ENCODE results near the gene SMYD3. TPM values are rescaled to one million over a fixed set of nuclear protein-coding genes. Genes with fewer than 3 reads are reported as not detected.

The SMYD3 gene
- total RNA-seq, 1 donor from 2014 or later, result 35.4 TPM

DNA sequence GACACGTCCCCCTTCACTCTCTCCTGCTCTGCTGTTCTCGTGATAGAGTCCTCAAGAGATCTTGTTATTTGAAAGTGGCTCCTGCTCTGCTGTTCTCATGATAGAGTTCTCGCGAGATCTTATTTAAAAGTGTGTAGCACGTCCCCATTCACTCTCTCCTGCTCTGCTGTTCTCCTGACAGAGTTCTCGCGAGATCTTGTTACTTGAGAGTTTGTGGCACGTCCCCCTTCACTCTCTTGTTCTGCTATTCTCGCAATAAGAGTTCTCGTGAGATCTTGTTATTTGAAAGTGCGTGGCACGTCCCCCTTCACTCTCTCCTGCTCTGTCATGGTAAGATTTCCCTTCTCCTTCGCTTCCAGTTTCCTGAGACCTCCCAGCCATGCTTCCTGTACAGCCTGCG lies 47.9 kb downstream of the SMYD3 start:
- TF ChIP-seq, protein P1, sequence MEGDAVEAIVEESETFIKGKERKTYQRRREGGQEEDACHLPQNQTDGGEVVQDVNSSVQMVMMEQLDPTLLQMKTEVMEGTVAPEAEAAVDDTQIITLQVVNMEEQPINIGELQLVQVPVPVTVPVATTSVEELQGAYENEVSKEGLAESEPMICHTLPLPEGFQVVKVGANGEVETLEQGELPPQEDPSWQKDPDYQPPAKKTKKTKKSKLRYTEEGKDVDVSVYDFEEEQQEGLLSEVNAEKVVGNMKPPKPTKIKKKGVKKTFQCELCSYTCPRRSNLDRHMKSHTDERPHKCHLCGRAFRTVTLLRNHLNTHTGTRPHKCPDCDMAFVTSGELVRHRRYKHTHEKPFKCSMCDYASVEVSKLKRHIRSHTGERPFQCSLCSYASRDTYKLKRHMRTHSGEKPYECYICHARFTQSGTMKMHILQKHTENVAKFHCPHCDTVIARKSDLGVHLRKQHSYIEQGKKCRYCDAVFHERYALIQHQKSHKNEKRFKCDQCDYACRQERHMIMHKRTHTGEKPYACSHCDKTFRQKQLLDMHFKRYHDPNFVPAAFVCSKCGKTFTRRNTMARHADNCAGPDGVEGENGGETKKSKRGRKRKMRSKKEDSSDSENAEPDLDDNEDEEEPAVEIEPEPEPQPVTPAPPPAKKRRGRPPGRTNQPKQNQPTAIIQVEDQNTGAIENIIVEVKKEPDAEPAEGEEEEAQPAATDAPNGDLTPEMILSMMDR (IDR thresholded peaks at IDR 0.05; ENCODE audit: partially characterized antibody, unreplicated experiment), result no peak
- H3K27me3 Mint-ChIP-seq (ENCODE audit: unreplicated experiment), result peaks cover 7% of the 10 kb centered on the region
- peaks cover 9% of the 10 kb centered on the region for H3K9me3 Mint-ChIP-seq (ENCODE audit: unreplicated experiment)
- H3K36me3 Mint-ChIP-seq (ENCODE audit: unreplicated experiment), result no peaks in the 10 kb centered on the region
- no peak for DNase-seq
- H3K4me3 Mint-ChIP-seq (ENCODE audit: unreplicated experiment), result peak overlapping the region; percentile 17
- peak overlapping the region; percentile 57 for H3K27ac Mint-ChIP-seq (ENCODE audit: unreplicated experiment)
- peaks cover 40% of the 10 kb centered on the region for H3K4me1 Mint-ChIP-seq (ENCODE audit: low read depth, unreplicated experiment)

DNA sequence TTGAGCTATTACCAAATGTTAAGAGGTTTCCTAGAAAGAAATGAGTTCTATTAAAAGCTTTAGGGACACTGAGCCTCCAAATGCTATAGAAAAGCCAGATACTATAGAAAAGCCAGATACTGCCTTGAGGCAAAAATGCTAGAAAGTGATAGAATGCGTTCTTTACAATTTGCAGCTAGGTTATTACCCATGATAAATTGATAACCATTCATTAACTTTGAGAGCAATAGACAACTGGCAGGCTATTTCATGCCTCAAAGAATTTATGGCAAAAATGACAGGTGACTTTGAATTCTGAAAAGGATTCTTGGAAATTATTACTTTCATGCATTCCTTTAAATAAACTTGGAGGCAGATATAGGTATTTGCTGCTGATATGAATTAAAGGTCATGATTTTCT lies 51.6 kb downstream of the SMYD3 start:
- no peak for DNase-seq
- Mint-ChIP-seq H3K9me3 (ENCODE audit: unreplicated experiment) (peaks cover 9% of the 10 kb centered on the region), H3K27ac (ENCODE audit: unreplicated experiment) (no peak overlapping the region), H3K36me3 (ENCODE audit: unreplicated experiment) (no peaks in the 10 kb centered on the region), H3K4me3 (ENCODE audit: unreplicated experiment) (no peak overlapping the region), H3K27me3 (ENCODE audit: unreplicated experiment) (peaks cover 5% of the 10 kb centered on the region), H3K4me1 (ENCODE audit: low read depth, unreplicated experiment) (peaks cover 40% of the 10 kb centered on the region)
- TF ChIP-seq, protein P1 (IDR thresholded peaks at IDR 0.05; ENCODE audit: partially characterized antibody, unreplicated experiment), result no peak

DNA sequence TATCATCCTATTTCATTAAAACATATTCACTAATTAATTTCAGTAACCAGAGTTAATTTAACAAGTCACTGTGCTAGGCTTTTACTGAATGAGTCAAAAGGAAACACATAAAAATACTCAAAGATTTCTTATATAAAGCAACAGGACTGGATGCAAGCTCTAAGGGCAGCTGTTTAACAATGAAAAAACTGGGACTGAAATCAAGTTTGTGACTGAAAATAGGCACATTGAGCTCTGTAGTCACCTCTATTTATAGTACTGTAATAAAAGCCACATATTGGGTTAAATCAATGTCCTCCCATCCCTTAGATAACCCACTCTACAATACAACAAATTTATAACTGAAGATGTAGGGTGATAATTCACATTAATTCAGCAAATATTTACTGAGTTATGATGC lies 52.4 kb downstream of the SMYD3 start:
- H3K4me3 Mint-ChIP-seq (ENCODE audit: unreplicated experiment), result no peak overlapping the region
- DNase-seq, result no peak
- no peaks in the 10 kb centered on the region for H3K36me3 Mint-ChIP-seq (ENCODE audit: unreplicated experiment)
- TF ChIP-seq, protein P1 (IDR thresholded peaks at IDR 0.05; ENCODE audit: partially characterized antibody, unreplicated experiment), result no peak
- H3K27ac Mint-ChIP-seq (ENCODE audit: unreplicated experiment), result no peak overlapping the region
- H3K9me3 Mint-ChIP-seq (ENCODE audit: unreplicated experiment), result peaks cover 9% of the 10 kb centered on the region
- peaks cover 37% of the 10 kb centered on the region for H3K4me1 Mint-ChIP-seq (ENCODE audit: low read depth, unreplicated experiment)
- H3K27me3 Mint-ChIP-seq (ENCODE audit: unreplicated experiment), result peaks cover 5% of the 10 kb centered on the region

DNA sequence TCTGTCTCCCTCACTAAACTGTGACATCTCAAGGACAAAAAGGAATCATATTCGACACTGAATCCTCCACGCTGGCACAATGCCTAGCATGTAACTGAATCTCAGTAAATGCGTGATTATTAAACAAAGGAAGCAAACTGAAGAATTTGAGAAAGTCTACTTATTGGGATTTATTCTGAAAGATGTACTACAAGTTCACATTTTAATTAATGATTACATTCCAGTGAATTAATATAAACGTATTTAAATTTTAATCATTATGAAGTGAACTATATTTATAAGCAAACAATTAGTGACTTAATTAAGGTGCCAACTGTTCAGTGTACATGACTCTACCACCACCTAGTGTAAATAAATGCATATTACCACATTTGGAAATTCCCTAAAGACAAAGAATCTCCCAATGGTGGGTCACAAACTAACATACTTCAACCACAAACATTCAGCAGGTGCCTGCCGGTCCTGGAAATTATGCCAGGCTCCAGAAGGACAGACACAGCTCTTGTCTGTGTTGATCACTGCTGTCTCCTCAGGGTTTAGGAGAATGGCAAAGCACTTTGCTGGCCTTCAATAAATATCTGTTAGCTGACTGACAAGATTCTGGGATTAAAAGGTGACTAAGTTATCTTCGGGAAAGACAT lies 56.3 kb downstream of the SMYD3 start:
- Mint-ChIP-seq H3K36me3 (ENCODE audit: unreplicated experiment) (peaks cover 3% of the 10 kb centered on the region), H3K27ac (ENCODE audit: unreplicated experiment) (no peak overlapping the region), H3K27me3 (ENCODE audit: unreplicated experiment) (no peaks in the 10 kb centered on the region), H3K4me3 (ENCODE audit: unreplicated experiment) (no peak overlapping the region), H3K9me3 (ENCODE audit: unreplicated experiment) (no peaks in the 10 kb centered on the region), H3K4me1 (ENCODE audit: low read depth, unreplicated experiment) (peaks cover 20% of the 10 kb centered on the region)
- TF ChIP-seq, protein P1 (IDR thresholded peaks at IDR 0.05; ENCODE audit: partially characterized antibody, unreplicated experiment), result peak; percentile 80
- no peak for DNase-seq

DNA sequence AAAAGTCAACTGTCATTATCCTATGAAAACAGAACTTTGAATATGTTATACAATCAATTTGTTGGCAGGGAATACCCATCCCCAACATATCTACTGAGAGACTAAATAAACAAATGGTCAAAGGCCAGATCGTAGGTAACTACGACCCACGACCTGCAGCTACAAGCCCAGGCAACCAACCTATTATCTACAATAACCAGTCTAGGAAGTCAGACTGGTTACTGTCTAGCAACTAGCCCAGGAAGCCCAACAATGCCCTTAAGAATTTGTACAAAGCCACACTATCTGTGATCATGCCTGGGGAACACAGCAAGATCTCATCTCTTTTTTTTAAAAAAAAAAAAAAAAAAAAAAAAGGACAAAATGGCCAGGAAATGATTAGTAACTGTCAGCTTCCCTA lies 58.7 kb downstream of the SMYD3 start:
- Mint-ChIP-seq H3K27me3 (ENCODE audit: unreplicated experiment) (no peaks in the 10 kb centered on the region), H3K36me3 (ENCODE audit: unreplicated experiment) (peaks cover 3% of the 10 kb centered on the region), H3K27ac (ENCODE audit: unreplicated experiment) (no peak overlapping the region), H3K4me3 (ENCODE audit: unreplicated experiment) (no peak overlapping the region), H3K4me1 (ENCODE audit: low read depth, unreplicated experiment) (peaks cover 15% of the 10 kb centered on the region), H3K9me3 (ENCODE audit: unreplicated experiment) (no peaks in the 10 kb centered on the region)
- no peak for DNase-seq
- TF ChIP-seq, protein P1 (IDR thresholded peaks at IDR 0.05; ENCODE audit: partially characterized antibody, unreplicated experiment), result no peak
